ENCODE measurements around the gene ATG5.
A peak's percentile ranks its signal among the peaks of the same experiment; 100 is the strongest.
"Not testable (repeated sequence)": the region's sequence is repeated elsewhere in the genome, so short reads cannot be mapped to it uniquely, and the experiment has no call there.

Gene ATG5

GRCh38 chr6:106309766-106310373, 15.7 kb downstream of the ATG5 start:
- DNase-seq, result no peak

GRCh38 chr6:106308985-106309384, 16.6 kb downstream of the ATG5 start:
- no peak for DNase-seq

DNA sequence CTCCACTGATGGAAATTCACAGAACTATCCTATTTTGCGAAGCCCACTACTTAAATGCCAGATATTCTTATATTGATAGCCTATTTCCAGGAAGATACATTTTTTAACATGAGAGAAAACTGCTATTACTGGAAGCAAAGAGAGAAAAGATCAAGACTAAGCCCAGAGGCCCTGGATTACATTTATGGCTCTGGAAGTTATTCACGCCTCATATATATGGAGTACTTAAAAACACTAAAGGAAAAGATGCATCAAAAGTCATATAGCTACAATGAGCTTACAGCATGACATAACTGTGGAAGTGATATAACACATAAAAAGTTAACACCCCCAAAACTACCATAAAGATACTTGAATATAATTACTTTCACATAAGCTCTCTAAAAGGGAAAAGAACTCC, 19.8 kb downstream of the ATG5 start:
- DNase-seq, result no peak

DNA sequence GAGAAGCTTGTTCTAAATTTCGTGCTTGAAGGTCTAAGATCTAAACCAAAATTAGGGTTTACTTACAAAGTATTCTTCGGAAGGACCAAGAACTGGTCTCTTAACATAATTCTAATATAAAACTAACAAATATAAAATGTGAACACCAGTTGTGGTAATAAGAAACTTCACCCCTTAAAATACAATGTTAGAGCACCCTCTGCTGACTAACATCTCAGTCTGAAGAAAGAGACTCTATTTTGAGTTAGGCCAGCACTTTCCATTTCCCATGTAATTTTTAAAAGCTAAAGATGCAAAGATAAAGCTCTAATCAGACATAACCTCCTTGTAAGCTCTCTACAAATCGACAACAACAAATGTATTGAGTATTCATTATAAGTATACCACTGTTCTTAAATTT, 24.6 kb downstream of the ATG5 start:
- DNase-seq, result peak in 1 of 2 experiments; percentile 18

GRCh38 chr6:106300020-106300780, 25.4 kb downstream of the ATG5 start:
- DNase-seq, result no peak

DNA sequence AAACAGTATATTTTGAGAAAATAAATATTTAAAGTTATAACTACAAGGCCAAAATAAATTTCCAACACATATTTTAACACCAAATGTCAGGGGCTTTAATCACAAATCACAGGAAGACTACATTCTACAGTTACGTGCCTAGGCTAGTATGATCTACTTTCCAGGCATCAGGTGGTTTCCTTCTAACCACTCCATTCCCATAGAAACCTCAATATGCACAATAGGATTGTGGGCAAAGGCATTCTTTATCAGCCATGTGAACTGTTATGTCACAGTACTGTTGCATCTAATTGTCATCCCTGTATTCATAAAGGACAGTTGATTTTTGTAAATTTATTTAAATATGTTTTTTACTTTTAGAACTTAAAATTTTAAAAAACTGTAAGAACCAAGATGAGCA, 32.4 kb downstream of the ATG5 start:
- DNase-seq, result no peak

GRCh38 chr6:106290954-106291353, 34.6 kb downstream of the ATG5 start:
- no peak for DNase-seq

DNA sequence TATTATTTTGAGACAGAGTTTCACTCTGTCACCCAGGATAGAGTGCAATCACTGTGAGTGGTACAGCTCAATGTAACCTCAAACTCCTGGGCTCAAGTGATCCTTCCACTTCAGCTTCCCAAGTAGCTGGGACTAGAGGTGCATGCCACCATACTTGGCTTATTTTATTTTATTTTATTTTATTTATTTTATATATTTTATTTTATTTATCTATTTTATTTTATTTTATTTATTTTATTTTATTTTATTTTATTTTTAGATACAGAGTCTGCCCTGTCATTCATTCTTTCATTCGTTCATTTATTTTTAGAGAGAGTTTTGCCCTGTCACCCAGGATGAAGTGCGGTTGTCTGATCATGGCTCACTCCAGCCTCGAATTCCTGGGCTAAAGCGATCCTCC, 35.5 kb downstream of the ATG5 start:
- DNase-seq, result no peak

DNA sequence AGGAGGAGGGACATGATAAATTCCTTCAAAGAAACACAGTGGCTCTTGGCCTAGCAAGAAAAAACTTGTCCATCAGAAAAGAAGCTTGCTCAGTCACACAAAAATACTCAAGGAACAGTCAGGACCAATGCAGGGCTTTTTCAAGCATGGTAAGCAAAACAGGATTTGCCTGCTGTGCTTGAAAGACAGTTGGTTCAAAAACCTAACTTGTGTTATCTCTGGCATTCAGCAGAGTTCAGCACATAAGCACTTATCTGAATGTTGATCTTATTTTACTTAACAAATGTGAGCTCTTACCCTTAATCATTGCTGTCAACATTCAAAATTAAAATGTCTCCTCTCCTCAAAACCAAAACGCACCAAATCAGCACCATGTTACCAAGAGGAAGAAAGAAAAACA, 38.3 kb downstream of the ATG5 start:
- no peak for DNase-seq

DNA sequence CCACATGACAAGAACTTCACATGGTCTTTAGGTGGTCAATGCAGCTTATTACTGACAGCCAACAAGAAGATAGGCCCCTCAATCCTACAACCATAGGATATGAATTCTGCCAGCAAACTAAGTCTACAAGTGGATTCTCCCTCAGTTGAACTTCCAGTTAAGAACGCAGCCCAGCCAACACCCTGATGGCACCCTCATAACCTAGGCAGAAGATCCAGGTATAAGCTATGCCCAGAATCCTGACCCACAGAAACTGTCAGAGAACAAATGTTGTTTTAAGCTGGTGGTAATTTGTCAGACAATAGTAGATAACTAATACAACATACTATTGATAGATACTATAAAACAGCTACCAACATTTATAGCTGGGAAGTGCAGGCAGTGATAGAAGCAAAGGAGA, 38.8 kb downstream of the ATG5 start:
- no peak for DNase-seq

- DNase-seq, result no peak
These were observed 42.1 kb downstream of the ATG5 start for GRCh38 chr6:106283481-106283880.

DNA sequence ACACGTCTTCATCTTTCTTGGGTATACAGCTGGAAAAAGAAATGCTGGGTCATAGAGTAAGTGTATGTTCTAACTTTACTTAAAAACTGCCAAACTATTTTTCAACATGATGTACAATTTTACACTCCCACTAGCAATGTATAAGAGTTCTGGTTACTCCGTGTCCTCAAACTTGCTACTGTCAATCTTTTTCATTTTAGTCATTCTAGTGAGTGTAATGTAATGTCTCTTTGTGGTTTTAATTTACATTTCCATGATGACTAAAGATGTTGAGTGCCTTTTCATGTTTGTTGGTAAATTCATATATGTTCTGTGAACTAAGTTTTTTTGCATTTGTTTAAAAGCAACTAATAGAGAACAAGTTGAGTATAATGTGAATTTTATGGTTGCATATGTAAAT, 43.9 kb downstream of the ATG5 start:
- no peak for DNase-seq

- DNase-seq, result no peak
These were observed 44.5 kb downstream of the ATG5 start for GRCh38 chr6:106281088-106281487.

- DNase-seq, result no peak
These were observed 46.4 kb downstream of the ATG5 start for GRCh38 chr6:106279179-106279578.

GRCh38 chr6:106275692-106276091, 49.9 kb downstream of the ATG5 start:
- no peak for DNase-seq

DNA sequence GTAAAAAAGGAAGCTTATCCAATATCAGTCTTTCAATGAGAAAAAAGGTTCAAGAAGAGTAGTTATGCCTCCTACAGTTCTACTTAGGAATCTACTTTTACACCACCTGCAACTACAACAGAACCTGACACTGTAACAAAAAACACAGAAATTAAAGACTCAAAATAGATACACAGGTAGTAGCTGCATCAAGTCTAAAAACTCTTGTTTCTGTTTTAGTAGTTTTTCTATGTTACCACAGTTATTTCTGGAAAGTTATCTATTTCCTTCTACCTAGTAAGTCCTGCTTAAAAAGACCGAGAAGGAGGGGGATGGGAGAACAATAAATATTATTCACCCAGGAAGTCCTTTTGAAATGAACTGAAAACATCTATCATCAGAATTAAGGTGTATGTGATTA, 52.5 kb downstream of the ATG5 start:
- no peak for DNase-seq

DNA sequence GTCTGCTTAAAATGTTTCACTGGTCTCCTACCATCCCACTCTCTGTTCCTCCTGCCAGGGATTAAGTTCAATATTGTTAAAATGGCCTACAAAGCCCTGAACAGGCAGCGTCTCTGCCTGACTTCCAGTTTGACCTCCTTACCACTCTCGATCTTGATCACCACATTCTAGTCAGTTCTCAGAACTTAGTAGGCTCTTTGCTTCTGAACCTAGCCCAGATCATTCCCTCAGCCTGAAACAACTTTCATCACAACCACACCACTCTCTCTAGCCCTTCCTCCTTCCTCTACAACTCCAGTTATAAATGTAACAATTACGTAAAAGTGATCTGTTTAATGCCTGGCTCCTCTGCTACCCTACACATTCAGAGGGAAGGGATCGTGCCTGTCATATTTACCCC, 53.3 kb downstream of the ATG5 start:
- no peak for DNase-seq

DNA sequence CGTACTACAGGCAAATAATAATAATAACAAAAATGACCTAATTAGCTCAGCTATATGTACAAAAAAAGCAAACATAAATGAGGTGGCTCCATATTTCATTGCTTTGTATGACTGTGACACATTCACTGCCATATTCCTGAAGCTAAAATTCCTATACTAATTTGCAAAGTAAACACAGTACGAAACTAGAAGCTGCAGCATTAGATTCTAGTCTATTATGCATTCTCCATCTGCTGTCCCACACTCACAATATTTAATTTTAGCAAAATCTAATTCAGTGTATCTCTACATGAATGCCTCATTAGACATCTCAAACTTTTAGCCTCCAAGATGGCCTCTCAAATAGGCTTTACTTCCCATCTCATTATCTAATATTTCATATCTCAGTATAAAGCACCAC, 55.1 kb downstream of the ATG5 start:
- DNase-seq, result no peak

DNA sequence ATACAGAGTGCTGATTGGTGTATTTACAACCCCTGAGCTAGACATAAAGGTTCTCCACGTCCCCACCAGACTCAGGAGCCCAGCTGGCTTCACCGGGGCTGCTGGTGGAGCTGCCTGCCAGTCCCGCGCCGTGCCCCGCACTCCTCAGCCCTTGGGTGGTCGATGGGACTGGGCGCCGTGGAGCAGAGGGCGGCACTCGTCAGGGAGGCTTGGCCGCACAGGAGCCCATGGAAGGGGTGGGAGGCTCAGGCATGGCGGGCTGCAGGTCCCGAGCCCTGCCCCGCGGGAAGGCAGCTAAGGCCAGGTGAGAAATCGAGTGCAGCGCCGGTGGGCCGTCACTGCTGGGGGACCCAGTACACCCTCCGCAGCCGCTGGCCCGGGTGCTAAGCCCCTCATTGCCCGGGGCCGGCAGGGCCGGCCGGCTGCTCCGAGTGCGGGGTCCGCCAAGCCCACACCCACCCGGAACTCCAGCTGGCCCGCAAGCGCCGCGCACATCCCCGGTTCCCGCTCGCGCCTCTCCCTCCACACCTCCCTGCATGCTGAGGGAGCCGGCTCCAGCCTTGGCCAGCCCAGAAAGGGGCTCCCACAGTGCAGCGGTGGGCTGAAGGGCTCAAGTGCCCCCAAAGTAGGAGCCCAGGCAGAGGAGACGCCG, 56.2 kb downstream of the ATG5 start:
- not testable (repeated sequence) for DNase-seq

DNA sequence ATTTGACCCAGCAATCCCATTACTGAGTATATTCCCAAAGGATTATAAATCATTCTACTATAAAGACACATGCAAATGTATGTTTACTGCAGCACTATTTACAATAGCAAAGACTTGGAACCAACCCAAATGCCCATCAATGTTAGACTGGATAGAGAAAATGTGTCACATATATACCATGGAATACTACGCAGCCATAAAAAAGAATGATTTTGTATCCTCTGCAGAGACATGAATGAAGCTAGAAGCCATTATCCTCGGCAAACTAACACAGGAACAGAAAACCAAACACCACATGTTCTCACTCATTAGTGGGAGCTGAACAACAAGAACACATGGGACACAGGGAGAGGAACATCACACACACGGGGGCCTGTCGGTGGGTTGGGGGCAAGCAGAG, 57.1 kb downstream of the ATG5 start:
- not testable (repeated sequence) for DNase-seq

- not testable (repeated sequence) for DNase-seq
These were observed 61.1 kb downstream of the ATG5 start for GRCh38 chr6:106264433-106264832.

- not testable (repeated sequence) for DNase-seq
These were observed 65.8 kb downstream of the ATG5 start for GRCh38 chr6:106259748-106260147.

DNA sequence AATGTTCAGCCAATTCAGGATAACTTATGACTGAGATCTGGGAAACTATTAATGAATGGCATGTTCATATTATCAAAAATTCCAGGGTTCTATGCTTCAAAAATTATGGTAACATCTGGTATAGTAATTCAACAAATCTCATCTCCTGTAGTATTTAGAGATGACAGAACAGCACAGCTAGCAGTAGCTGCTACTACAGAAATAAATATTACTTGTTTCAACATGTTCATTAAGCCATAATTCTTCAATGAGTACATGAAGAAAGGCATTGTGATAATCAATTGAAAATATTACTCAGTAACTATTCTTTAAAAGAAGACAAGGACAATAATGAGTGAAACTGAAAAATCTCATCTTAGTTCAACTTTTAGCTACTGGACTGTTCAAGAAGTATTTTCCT, 66.8 kb downstream of the ATG5 start:
- no peak for DNase-seq

- no peak for DNase-seq
These were observed 68.4 kb downstream of the ATG5 start for GRCh38 chr6:106257195-106257594.

Measured in NCI-H524 (cell line).